Hepatocyte (in vitro differentiated cells): Measurements from ENCODE around the gene OS9.

Source experiments
- CTCF ChIP-seq: fragments of 200-600 bp; sonication (generic); IDR thresholded peaks from 2 replicates; pipeline ENCODE4 v1.5.1; 2016; ENCODE audit warnings: antibody characterized with exemption, mild to moderate bottlenecking; ENCODE audit not compliant: poor library complexity
- EZH2 ChIP-seq: fragments of 200-600 bp; sonication (generic); IDR thresholded peaks from 2 replicates; pipeline ENCODE4 v1.6.1; 2016; ENCODE audit warnings: antibody characterized with exemption, mild to moderate bottlenecking, borderline replicate concordance
- EZH2phosphoT487 ChIP-seq: fragments of 200-600 bp; sonication (generic); IDR thresholded peaks from one replicate; pipeline ENCODE4 v1.6.1; 2018; ENCODE audit warnings: antibody characterized with exemption, mild to moderate bottlenecking, low read depth, moderate library complexity; ENCODE audit not compliant: unreplicated experiment, severe bottlenecking

- TF ChIP-seq CTCF (no peak), EZH2 (no peak), EZH2phosphoT487 (no peak)
Observed at GRCh38 chr12:57717846-57718640, 24.1 kb downstream of the OS9 start.
